T-helper 2 cell (primary cell): ENCODE measurements around the gene NPLOC4.

Experiments used
- DNase-seq, 5 experiments: peaks; one replicate each; pipeline versions ENCODE4 v3.0.0 to v3.0.0-alpha.2; 2012 to 2022

NPLOC4 gene

DNA sequence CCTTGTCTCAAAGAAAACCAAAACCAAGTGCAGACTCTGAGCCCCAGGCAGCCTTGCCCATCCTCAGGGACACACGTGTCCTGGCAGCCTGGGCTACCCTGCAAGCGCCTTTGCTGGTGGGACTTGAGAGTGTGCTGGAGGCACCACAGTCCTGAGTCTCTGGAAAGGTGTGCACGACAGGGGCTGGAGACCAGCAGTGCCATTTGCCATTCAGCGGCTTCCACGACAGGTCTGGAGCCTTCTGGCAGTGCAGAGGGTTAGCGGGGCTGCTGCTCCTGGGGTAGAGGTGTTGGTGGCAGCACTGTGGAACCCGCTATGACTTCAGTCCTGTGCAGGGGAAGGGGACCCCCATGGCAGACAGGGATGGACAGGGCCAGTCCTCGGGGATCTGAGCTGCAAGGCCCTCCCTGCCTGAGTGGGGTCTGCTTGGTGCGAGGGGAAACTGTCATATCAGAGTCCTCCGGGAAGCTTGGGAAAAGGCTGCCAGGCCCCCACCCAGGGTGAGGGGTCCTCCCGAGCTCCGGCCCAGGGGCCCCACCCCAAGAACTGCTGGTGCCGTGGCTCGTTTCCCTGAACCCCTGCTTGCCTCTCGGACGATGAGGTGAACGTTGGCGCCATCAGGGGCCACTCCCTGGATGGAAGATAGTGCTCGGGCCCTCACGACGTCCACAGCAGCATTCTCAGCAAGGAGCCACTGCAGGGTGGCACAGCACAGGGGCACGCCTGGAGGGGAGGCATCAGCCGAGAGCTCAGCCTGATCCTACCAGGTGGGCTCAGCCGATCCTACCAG, 91.6 kb downstream of the NPLOC4 start:
- DNase-seq, result no peak

DNA sequence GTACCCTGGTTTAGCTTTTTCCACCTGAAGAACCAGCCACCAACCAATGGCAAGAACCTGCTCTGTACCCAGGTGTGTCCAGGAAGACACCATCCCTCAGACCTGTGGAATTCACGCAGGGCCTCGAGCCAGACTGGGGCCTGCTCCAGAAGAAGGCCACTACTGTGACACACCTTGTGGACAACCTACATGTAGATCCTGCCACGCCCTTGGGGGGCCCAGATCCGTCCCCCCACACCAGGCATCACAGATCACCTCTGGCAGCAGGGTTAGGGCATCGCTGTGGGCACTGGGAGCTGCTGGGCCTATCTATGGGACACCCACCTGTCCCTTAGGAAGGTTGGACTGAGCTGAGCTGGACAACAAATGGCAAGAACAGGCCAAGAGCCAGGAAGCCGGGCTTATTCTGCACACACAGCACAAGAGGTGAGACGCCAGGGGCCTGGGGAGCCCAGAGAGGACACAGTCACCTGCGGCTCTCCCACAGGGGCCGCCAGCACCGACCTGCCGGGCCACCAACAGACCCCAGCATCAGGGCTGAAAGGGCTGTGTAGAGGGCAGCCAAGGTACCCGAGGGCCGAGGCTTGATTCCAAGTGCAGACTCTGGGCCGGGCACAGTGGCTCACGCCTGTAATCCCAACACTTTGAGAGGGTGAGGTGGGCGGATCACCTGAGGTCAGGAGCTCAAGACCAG, 92.5 kb downstream of the NPLOC4 start:
- DNase-seq, result no peak

DNA sequence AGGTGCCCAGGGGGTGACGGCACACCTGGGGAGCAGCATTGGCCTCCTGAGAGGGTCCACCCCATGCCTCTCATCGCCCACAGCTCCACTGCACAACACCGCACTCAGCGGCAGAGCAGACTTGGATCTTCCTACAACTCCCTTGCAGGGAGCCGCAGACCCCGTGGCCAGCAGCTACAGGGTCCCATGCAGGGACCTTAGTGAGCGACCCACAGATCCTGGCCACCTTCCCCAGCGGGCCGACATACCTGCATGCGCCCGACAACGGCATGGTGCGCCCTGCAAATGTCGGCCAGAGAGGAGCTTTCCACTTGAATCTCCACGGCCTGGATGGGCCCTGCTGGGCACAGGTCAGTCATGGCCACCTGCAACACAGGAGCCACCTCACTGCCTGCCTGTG, 93.2 kb downstream of the NPLOC4 start:
- no peak for DNase-seq

DNA sequence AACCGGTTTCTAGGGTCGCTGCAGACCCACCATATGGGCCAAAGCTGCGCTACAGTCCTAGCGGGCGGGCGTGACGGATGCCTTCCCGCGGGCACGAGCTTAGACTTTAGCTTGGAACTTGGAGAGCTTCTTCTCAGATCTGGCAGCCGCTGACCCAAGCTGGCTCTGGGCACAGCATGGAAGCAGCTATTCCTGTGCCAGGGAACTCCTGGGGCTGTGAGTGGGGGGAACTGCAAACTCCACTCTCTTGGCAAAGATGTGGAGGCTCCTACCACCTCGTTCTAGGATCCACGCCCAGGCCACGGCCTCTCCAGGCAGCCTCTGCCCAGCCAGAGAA, 93.6 kb downstream of the NPLOC4 start:
- DNase-seq, result no peak

DNA sequence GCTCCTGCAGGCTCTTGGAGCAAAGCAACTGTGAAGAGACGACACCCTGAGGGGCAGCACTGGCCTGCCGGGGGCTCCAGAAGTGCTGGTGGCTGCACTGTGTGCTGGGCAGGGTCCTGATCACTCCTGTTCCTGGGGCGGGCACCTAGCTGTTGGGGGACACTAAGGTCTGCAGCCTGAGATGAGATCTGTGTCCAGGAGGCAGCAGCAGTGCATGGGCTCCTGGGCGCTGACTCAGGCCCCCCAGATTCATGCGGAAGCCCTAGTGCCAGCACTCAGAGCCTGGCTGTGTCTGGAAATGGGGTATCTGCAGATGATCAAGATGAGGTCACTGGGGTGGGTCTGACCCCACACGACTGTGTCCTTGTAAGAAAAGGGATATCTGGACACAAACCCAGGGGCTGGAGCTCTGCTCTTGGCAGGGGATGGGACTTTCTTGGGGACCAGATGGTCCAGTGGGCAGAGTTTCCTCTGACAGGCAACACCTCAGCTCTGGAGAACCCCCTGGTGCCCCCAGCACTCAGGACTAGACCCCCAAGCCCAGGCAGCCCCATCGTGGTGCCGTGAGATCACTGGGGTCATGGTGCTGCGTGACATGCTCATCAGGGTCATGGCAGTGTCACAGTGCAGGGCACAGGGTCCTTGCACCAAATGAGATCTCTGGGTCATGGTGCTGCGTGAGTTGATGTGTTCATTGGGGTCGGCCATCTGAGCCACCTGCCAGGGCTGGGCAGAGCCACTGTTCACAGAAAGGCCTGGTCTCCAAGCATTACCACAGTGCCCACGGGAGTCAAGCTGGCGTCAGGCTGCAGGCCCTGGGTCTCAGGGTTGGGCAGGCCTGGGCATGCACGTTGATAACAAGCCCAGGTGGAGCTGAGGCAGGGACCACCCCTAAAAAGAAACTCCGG, 94.2 kb downstream of the NPLOC4 start:
- DNase-seq, result no peak

DNA sequence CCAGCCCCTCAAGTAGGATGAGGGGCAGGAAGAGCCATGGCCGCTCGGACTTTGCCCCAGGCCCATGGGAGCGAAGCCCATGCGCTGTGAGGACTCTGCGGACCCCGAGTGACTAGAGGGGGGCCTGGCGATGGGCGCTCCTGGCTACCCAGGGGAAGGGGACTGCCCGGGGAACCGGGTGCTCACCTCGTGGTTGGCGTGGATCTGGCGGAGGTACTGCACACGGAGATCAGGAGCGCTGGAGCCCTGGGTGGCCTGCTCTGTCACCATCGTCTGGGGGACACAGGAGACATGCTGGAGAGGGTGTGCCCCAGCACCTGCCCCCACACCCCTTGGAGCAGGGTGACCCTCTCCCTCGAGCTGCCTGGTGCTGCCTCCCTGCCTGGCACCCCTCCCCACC, 95.8 kb downstream of the NPLOC4 start:
- DNase-seq, result no peak

DNA sequence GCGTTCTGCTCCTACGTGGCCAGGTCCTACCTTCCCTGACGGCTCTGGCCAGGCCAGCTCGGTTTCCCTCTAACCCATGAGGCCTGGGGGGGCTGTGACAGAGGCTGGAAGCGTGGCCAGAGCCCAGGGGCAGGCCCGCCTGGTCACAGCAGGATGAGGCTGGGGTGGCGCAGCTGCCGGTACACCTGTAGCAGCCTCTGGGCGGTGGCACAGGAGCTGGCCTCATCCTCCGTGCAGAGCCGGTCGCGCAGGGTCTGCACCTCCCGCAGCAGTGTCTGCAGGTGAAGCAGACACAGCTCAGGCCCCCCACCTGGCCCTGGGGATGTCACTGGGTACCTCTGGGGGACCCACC, 96.3 kb downstream of the NPLOC4 start:
- DNase-seq, result no peak

DNA sequence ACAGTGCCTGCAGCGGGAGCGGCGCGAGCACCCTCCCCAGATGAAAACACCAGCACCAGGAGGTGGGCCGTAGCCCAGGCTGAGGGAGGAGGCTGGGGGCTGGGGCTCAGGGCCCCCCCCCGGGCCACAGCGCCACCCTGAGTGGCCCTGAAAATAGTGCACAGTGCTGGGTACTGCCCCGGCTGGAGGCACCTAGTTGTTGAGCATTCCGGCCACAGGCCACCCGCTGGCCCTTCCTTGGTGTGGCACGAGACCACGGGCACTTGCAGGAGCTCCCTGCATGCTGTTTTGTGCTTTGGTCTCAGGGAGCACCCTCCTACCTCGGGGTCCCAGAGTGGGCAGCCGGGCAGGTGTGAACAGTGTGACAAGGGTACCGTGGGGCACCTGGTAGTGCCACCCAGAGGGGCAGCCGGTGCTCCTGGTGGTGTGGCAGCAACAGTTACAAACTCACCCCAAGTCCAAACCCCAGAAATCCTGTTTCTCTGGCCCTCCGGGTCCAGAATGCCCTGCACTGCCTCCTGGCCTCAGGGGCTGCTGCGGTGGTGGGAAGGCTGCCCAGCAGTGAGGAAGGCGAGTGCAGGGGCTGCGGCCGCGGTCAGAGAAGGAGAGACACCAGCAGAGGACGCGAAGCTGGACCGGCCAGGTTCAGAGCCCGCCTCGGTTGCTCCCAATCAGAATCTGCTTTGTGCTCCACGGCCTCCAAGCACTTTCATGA, 96.8 kb downstream of the NPLOC4 start:
- DNase-seq, result no peak

DNA sequence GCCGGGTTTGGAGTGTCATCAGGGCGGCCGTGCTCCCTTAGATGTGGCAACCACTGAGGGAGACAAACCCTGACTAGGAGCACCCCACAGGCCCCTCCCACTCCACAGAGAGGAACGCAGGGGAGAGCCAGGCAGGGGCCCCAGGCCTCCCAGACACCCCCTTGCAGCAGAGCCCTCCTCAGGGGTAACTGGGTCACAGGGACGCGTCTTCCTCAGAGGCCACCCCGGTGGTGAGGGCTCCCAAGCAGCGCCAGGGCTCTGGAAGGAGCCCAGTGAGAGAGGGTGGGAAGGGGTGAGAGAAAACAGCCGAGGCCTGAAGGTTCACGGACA, 97.4 kb downstream of the NPLOC4 start:
- no peak for DNase-seq

DNA sequence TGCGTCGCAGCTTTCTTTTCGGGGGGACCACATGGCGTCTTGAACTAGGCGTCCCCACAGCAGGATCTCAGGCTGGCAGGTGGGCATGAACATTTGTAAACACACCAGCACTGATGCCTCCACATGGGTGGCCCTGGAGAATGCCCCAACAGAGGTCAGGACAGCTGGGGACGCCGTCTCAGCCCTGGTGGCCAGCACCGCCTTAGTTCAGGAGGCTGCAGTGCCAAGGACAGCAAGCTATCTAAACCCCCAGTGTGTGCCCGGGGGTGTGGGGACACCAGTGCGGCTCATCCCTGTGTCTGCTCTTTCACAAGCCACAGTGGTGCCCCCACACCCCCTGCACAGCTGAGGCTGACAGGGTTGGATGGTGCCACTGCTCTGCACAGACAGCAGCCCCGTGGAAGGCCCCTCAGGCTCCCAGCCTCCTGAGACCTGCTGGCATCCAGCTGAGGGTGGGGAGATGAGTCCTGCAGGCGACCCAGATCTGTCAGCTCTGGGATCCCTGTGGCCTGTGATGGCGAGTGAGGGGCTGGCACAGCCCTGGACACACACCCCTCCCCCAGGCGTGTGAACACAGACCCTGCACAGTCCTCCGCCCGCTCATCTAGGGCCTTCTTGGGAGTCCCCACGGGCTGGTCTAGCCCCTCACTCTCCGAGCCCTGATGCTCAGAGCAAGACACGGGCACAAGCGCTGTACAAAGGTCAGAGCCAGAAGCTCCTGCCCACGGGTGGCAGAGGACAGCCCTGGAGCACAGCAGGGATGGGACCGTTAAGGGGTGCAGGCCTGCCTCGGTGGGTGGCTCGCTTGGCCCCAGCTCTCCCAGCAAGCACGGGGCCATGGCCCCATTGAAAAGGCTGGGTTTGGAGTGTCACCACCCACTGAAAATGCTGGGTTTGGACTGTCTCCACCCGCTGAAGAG, 98.0 kb downstream of the NPLOC4 start:
- DNase-seq, result no peak

DNA sequence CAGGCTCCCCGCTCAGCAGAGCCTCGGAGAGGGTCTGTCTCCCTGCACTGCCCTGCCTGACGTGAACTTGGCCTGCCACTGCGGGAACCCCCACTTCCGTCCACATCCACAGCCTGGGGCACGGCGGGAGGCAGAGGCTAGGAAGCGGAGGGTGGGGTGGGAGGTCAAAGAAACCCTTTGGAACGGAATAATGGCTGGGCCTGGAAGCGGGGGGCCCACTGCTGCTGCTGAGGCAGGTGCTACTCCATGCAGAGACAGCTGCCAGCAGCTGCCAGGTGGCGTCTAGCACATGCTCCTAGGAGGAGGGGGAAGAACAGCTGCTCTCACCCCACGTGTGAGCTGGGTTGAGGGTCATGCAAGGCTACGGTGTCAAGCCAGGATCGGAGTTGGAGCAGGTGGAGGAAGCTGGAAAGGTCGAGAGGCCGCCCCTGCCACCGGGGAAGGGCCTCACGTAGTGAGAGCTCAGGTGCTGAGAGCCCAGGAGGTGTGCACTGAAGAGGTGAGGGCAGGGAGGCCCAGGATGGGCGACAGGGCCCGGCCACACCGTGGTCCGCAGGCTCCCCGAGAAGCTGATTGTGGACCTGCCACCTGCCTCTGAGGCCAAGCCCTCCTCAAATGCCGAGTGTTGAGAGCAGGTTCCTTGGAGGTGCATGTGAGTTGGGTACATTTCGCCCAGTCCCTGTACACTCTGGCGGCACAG, 98.9 kb downstream of the NPLOC4 start:
- no peak for DNase-seq

DNA sequence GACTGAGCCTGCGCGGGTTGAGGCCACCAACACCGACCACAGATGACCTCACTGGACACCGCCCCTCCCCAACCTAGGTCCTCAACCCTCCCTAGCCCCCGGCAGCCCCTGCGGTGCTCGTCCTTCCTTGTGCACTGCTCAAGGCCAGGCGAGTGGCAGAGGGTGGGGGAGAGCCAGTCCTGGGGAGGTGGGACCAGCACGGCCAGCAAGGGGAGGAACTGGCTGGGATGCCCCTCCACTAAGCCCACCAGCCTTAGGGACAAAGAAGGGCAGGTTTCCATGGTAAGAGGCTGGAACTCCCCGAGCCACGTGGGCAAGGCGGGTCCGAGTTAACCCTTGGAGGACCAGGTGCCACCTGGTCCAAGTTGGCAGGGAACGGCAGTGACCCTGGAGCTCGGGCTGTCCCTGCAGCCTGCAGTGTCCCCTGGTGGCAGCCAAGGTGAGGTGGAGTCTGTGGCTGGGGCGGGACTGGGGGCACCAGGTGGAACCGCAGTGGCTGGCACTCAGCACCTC, 99.5 kb downstream of the NPLOC4 start:
- DNase-seq, result peak in 1 of 5 experiments; percentile 36

DNA sequence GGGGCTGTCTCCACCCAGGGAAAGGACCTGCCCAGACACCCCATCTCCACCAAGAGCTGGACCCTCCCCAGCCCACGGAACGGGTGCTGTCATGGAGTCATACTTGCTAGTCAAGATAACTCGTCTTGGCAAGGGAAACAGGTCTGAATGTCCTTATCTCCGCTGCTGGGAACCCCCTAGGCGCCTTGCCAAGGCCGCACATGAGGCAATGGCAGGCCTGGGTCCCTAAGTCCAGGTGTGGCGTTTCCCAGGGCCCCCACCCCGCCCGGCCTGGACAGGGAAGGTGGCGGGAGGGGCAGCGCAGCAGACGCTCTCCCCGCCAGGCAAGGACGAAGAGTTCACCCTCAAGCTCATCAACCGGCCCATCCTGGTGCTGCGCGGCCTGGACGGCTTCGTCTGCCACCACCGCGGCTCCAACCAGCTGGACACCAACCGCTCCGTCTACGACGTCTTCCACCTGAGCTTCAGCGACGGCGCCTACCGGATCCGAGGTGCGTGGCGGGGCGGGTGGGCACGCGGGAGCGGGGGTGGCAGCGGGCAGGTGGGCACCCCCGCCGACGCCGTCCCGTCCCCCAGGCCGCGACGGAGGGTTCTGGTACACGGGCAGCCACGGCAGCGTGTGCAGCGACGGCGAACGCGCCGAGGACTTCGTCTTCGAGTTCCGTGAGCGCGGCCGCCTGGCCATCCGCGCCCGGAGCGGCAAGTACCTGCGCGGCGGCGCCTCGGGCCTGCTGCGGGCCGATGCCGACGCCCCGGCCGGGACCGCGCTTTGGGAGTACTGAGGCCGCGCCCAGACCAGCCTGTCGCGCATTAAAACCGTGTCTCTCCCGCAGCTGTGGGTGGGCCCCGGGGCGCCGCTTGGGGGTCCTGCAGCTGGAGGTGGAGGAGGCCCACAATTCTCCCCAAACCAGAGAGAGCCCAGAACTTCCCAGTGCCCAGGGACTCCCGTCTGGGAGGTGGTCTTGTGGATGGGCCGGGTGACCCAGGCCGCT, 100.3 kb downstream of the NPLOC4 start:
- DNase-seq, result no peak

DNA sequence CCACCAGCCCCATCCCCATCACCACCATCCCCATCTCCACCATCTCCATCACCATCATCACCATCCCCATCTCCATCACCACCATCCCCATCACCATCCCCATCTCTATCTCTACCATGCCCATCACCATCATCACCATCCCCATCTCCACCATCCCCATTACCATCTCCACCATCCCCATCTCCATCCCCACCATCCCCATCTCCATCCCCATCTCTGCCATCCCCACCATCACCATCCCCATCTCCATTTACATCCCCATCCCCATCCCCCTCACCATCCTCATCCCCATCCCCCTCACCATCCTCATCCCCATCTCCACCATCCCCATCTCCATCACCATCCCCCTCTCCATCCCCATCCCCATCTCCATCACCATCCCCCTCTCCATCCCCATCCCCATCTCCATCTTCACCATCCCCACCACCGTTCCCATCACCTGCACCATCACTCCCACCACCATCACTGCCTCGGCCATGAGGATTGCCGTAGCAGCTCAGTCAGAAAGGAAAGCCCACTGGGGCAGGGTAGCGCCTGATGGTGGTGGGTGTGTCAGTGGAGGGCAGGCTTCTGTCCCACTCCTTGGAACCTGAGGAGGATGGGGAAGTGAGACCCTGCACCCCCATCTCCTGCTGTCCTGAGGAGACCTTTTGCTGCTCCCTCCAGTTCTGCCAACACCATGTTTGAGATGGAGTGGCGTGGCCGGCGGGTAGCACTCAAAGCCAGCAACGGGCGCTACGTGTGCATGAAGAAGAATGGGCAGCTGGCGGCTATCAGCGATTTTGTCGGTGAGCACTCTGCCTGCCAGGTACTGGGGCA, 101.2 kb downstream of the NPLOC4 start:
- no peak for DNase-seq

DNA sequence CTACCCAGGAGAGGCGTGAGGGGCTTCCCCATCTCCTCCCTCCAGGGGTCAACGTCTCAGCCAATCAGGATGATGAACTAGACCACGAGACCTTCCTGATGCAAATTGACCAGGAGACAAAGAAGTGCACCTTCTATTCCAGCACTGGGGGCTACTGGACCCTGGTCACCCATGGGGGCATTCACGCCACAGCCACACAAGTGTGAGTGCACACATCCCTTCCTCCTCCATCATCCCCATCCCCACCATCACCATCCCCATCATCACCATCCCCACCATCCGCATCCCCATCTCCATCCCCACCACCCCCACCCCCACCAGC, 101.9 kb downstream of the NPLOC4 start:
- DNase-seq, result no peak

DNA sequence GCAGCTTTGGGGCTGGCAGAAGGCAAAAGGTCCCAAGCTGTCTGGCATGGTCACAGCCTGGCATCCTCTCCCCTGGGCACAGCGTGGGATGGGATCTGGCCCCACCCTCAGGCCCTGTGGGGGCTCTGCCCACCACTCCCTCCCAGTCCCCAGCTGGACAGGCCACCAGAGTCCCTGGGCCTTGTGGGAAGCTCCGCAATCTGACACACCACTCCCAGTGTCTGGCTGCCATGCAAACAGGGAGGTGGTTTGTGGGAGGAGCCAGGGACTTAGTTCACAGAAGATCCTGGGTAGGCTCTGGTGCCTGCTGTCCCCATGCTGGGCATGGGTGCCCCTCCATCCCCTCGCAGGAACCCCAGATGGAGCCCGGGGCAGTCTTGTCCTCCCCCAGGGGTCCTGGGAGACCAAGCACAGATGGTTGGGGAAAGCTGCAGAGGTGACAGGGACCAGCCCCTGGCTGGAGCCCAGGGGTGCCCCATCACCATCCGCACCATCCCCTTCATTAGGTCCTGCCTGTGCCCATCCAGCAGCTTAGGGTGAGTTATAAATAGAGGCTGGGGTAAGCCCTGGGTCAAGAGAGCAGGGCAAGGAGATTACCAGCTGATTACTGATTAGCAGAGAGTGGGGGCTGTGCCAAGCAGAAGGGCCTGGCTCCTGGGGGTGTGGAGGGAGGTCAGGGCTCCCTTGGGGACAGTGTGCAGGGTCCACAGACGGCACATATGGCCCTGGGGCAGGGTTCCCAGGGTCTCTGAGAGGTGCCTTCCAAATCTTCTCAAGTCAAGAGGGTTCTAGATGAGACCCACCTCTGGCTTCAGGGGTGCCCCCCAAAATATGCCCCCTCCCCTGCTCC, 102.5 kb downstream of the NPLOC4 start:
- no peak for DNase-seq

DNA sequence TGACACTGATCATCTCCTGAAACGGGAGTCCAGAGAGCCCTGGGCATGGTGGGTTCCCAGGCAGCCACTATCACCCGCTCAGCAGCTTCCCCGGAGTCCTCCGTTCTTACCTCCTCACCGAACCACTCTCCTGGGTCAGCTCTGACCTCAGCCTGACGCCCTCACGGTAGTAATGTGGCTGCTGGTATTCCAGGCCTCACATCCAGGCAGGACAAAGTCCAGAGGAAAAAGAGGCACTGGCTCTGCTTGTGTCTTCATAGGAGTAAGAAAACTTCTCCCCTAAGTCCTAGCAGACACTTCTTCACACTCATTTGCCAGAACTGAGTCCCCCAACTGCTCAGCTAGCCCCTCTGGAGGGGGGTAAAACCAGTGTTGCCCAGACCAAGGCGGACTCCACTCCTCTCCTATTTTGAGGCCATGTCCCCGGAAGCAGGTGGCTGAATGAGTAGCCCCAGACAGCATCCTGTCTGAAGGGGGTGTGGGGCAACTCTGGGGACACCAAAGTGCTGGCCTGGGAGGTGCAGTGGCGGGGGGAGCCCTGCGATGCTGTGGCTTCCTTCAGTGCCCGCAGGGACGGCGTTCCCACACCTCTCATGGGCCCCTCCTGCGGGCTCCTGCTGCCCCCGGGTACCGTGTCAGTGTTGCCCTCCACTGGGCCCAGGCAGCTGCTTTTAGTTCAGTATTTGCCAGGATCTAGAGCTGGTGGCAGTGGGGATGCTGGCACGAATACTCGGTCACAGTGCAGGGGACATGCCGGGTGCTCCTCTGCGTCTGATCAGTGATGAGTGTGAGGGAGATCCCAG, 103.4 kb downstream of the NPLOC4 start:
- no peak for DNase-seq
